ENCODE measurements around the gene COA7. TPM values are rescaled to one million over a fixed set of nuclear protein-coding genes. Genes with fewer than 3 reads are reported as not detected.

Gene COA7
- total RNA-seq, 1 donor from 2014 or later: 9.8 TPM

- H3K27me3 ChIP-seq: no peaks in the 10 kb centered on the region
- no peaks in the 10 kb centered on the region for H3K9me3 ChIP-seq
- no peaks in the 10 kb centered on the region for H3K4me1 ChIP-seq
- no peak for DNase-seq (ENCODE audit: extremely low spot score in 2 of 2)
- no peak for TF ChIP-seq CTCF (IDR thresholded peaks at IDR 0.05)
- no peak for TF ChIP-seq POLR2A (IDR thresholded peaks at IDR 0.05)
- TF ChIP-seq POLR2AphosphoS5 (IDR thresholded peaks at IDR 0.05; ENCODE audit: insufficient read depth in 1 of 2, low read depth in 1 of 2): no peak
- intact Hi-C loops (cut with DNase I): no loop called here
- peaks cover 0 to 14% of the 10 kb centered on the region in 2 donors for H3K36me3 ChIP-seq
- no peak overlapping the region for H3K27ac ChIP-seq
- H3K4me3 ChIP-seq: no peak overlapping the region
Observed at GRCh38 chr1:52683367-52683940, 14.7 kb downstream of the COA7 start.

- intact Hi-C loops (cut with DNase I): no loop called here
- Histone ChIP-seq H3K4me1 (no peaks in the 10 kb centered on the region), H3K36me3 (no peaks in the 10 kb centered on the region), H3K4me3 (no peak overlapping the region), H3K27me3 (no peaks in the 10 kb centered on the region), H3K27ac (no peak overlapping the region), H3K9me3 (no peaks in the 10 kb centered on the region)
- TF ChIP-seq POLR2A (IDR thresholded peaks at IDR 0.05) (no peak), POLR2AphosphoS5 (IDR thresholded peaks at IDR 0.05; ENCODE audit: insufficient read depth in 1 of 2, low read depth in 1 of 2) (no peak), CTCF (IDR thresholded peaks at IDR 0.05) (no peak)
- DNase-seq (ENCODE audit: extremely low spot score in 2 of 2): no peak
Observed at GRCh38 chr1:52681136-52681535, 17.0 kb downstream of the COA7 start.

GRCh38 chr1:52680353-52680752 is 17.8 kb downstream of the COA7 start:
- intact Hi-C loops (cut with DNase I): no loop called here
- Histone ChIP-seq H3K9me3 (no peaks in the 10 kb centered on the region), H3K4me1 (no peaks in the 10 kb centered on the region), H3K36me3 (no peaks in the 10 kb centered on the region), H3K4me3 (no peak overlapping the region), H3K27ac (no peak overlapping the region), H3K27me3 (no peaks in the 10 kb centered on the region)
- DNase-seq (ENCODE audit: extremely low spot score in 2 of 2): no peak
- TF ChIP-seq POLR2AphosphoS5 (IDR thresholded peaks at IDR 0.05; ENCODE audit: insufficient read depth in 1 of 2, low read depth in 1 of 2): no peak
- TF ChIP-seq CTCF (IDR thresholded peaks at IDR 0.05): no peak
- TF ChIP-seq POLR2A (IDR thresholded peaks at IDR 0.05): no peak

- Histone ChIP-seq H3K4me3 (no peak overlapping the region), H3K9me3 (no peaks in the 10 kb centered on the region), H3K36me3 (no peaks in the 10 kb centered on the region), H3K27ac (no peak overlapping the region), H3K4me1 (peaks cover 7% of the 10 kb centered on the region), H3K27me3 (no peaks in the 10 kb centered on the region)
- TF ChIP-seq CTCF (IDR thresholded peaks at IDR 0.05) (no peak), POLR2A (IDR thresholded peaks at IDR 0.05) (no peak), POLR2AphosphoS5 (IDR thresholded peaks at IDR 0.05; ENCODE audit: insufficient read depth in 1 of 2, low read depth in 1 of 2) (no peak)
- no peak for DNase-seq (ENCODE audit: extremely low spot score in 2 of 2)
- intact Hi-C loops (cut with DNase I): no loop called here
Observed at GRCh38 chr1:52679498-52679897, 18.6 kb downstream of the COA7 start.

- TF ChIP-seq CTCF (IDR thresholded peaks at IDR 0.05) (no peak), POLR2AphosphoS5 (IDR thresholded peaks at IDR 0.05; ENCODE audit: insufficient read depth in 1 of 2, low read depth in 1 of 2) (no peak)
- Histone ChIP-seq H3K27me3 (no peaks in the 10 kb centered on the region), H3K36me3 (no peaks in the 10 kb centered on the region), H3K4me3 (no peak overlapping the region), H3K4me1 (peaks cover 7% of the 10 kb centered on the region), H3K9me3 (no peaks in the 10 kb centered on the region), H3K27ac (no peak overlapping the region)
- intact Hi-C loops (cut with DNase I): no loop called here
- no peak for DNase-seq (ENCODE audit: extremely low spot score in 2 of 2)
Observed at GRCh38 chr1:52679048-52679447, 19.1 kb downstream of the COA7 start.

All from vagina (tissue), 2 donors.